HG02973 (cell line): ENCODE data around the gene SH2D1A.

Source experiments
- ATAC-seq: cut with Tn5 transposase; IDR thresholded peaks from one replicate; pipeline ENCODE4 v1.9.1; 2021; ENCODE audit warnings: moderate library complexity; ENCODE audit not compliant: unreplicated experiment

The SH2D1A gene

DNA sequence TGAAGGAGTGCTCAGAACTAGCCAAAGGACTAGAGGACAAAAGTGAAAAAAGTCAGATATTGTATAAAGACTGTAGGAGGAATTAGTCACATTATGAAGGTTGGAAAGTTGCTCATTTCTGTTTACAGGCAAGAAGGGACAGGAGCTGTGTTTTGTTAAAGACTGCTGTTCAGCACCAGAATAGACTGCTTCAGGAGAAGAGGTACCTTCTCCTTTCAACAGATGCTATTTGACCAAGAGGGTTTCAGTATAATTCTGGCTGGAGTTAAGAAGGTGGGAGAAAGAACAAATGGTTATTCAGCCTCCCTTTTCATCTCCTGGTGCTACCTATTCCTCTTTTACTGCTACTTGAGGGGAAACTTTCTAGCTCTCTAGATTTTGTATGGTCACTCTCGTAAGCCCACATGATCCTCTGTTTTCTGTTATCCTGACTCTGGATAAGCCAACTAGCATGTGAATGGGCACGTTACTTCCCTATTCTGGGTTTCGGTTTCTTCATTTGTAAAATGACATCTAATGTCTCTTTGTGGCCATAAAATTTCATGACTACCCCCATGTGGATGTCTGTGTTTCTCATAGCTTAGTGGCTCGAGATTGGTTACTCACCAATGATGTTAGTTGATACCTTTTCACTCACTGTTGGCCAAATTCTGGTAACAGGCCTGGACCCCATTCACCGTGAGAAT is 68.9 kb downstream of the SH2D1A start:
- no peak for ATAC-seq

DNA sequence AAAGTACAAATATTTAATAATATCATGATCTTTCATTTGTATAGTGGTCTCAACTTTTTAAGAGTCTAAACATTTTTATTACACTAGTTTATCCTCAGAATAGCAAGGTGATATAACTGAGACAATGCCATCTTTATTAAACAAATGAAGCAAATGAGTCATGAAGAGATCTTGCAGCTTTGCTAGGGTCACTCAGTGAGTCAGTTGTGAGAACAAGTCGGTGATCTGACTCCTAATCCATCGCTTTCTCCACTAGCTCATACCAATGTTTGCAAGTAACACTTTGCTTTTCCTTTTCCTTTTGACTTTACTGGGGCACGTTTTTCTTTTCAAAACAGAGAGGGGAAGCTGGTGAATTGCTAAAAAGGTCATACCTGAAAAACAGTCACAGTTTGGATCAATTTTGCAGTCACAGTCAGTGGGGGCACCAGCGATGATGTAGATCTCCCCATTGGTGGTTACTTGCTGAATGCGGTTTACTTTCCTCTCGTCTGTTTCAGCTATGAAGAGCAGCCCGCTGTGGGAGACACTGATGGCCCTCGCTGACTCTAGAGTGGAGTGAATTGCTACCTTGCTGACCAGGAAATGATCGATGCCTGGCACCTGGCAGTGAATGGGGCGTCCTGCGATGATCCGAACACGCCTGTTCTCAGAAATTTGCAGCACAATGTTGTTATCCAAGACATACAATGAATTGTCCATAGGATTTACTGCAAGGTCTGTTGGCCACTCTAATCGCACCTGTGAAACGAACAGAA is 75.7 kb downstream of the SH2D1A start:
- no peak for ATAC-seq
